Stimulated activated CD4-positive, alpha-beta T cell treated with anti-CD3 and anti-CD28 coated beads, Interleukin-12 subunit alpha, Interleukin-12 subunit beta, amount 100 ng/mL, for 48 hours (primary cell): ENCODE data around the gene IMP4.
"Not testable (repeated sequence)": the region's sequence is repeated elsewhere in the genome, so short reads cannot be mapped to it uniquely, and the experiment has no call there.

Experiments
- DNase-seq, 3 donors: peaks; one replicate each; pipeline ENCODE4 v3.0.0-alpha.2; 2020; ENCODE audit warnings: low read depth in 2 of 3, low spot score in 1 of 3

IMP4 gene

GRCh38 chr2:130342533-130343275, at the start of gene IMP4:
TSS of gene IMP4 (plus strand) at chr2:130342897. CDS start at chr2:130342933, 36 bp downstream.
- DNase-seq, result peak; percentile 88 to 93 (median 91)

GRCh38 chr2:130300258-130300969, 42.3 kb upstream of the IMP4 start:
- no peak for DNase-seq

- DNase-seq, result no peak
Measured at GRCh38 chr2:130300970-130301348, 41.7 kb upstream of the IMP4 start.

- DNase-seq, result no peak
Measured at GRCh38 chr2:130302164-130302886, 40.4 kb upstream of the IMP4 start.

GRCh38 chr2:130303169-130303568, 39.5 kb upstream of the IMP4 start:
- DNase-seq, result no peak

- no peak for DNase-seq
Measured at GRCh38 chr2:130304726-130305125, 38.0 kb upstream of the IMP4 start.

- no peak for DNase-seq
Measured at GRCh38 chr2:130307850-130308249, 34.8 kb upstream of the IMP4 start.

- no peak for DNase-seq
Measured at GRCh38 chr2:130310881-130311280, 31.8 kb upstream of the IMP4 start.

- no peak for DNase-seq
Measured at GRCh38 chr2:130313812-130314334, 28.8 kb upstream of the IMP4 start.

GRCh38 chr2:130314377-130314776, 28.3 kb upstream of the IMP4 start:
- no peak for DNase-seq

GRCh38 chr2:130316596-130316995, 26.1 kb upstream of the IMP4 start:
- DNase-seq, result no peak

- DNase-seq, result no peak
Measured at GRCh38 chr2:130318906-130319305, 23.8 kb upstream of the IMP4 start.

GRCh38 chr2:130319536-130319935, 23.2 kb upstream of the IMP4 start:
- no peak for DNase-seq

- DNase-seq, result no peak
Measured at GRCh38 chr2:130327703-130328527, 14.8 kb upstream of the IMP4 start.

GRCh38 chr2:130328710-130329109, 14.0 kb upstream of the IMP4 start:
- DNase-seq, result no peak

GRCh38 chr2:130332271-130333073, 10.2 kb upstream of the IMP4 start:
- peak; percentile 48 to 68 (median 65) for DNase-seq

- DNase-seq, result not testable (repeated sequence)
Measured at GRCh38 chr2:130333253-130333652, 9.4 kb upstream of the IMP4 start.

GRCh38 chr2:130334026-130334425, 8.7 kb upstream of the IMP4 start:
- no peak for DNase-seq

GRCh38 chr2:130335226-130335625, 7.5 kb upstream of the IMP4 start:
- DNase-seq, result no peak
